H1 (cell line): ENCODE data around the gene KRTAP12-4.

Experiments
- CREB1 ChIP-seq: IDR thresholded peaks from 2 replicates; pipeline ENCODE4 v1.6.1; 2012; ENCODE audit warnings: inconsistent platforms
- CTCF ChIP-seq, 3 experiments: IDR thresholded peaks; 1 replicate in 2 of 3; 2 replicates in 1 of 3; pipeline versions ENCODE4 v1.5.1 to v1.6.1; 2011; ENCODE audit warnings: low read length in 3 of 3, mild to moderate bottlenecking in 3 of 3, inconsistent platforms in 2 of 3, low read depth in 1 of 3, moderate library complexity in 1 of 3; ENCODE audit not compliant: insufficient read depth in 1 of 3; ENCODE audit errors: control extremely low read depth in 1 of 3
- JUN ChIP-seq: IDR thresholded peaks from 2 replicates; pipeline ENCODE4 v1.6.1; 2011; ENCODE audit warnings: low read depth, mild to moderate bottlenecking, improper control_type of control experiment, low read length
- YY1 ChIP-seq: IDR thresholded peaks from 2 replicates; pipeline ENCODE4 v1.6.1; 2011; ENCODE audit warnings: low read depth, mild to moderate bottlenecking, low read length

- no peak for TF ChIP-seq JUN
- no peak for TF ChIP-seq CTCF (IDR thresholded peaks at IDR 0.05; ENCODE audit: control extremely low read depth in 1 of 3, insufficient read depth in 1 of 3, low read depth in 1 of 3, low read length in 3 of 3)
- TF ChIP-seq YY1: no peak
- no peak for TF ChIP-seq CREB1
Measured at GRCh38 chr21:44615911-44616590, 38.4 kb downstream of the KRTAP12-4 start.
